Measurements from ENCODE around the gene FZD8. TPM values are rescaled to one million over a fixed set of nuclear protein-coding genes. Genes with fewer than 3 reads are reported as not detected.

The FZD8 gene
- total and polyA plus RNA-seq, 2 experiments from 2014 or later = 0.39 to 25.5 TPM

DNA sequence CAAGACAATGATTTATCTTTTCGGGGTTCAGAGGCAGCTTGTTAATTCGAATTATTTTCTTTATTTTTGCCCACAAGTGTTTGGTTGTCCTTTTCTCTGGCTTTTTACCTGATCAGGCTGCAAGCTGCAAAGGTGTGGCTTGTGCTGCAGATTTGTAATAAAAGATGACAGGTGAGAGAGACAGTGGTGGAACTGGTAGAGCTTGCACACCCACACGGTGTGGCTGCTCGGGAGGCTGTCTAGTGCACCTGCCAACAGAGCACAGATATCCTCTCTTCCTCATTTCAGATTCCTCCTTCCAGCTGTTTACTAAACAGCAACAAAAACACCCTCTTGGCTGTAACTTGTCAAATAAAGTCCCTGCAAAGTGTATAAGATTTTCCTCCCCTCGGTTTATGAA, 27.8 kb downstream of the FZD8 start:
- Histone ChIP-seq H3K4me2 (ENCODE audit: unreplicated experiment) (no peak overlapping the region), H3K4me3 (no peak overlapping the region), H4K20me1 (ENCODE audit: insufficient read depth) (no peaks in the 10 kb centered on the region), H3K27me3 (replicated peaks; ENCODE audit: insufficient read depth) (peaks cover 8% of the 10 kb centered on the region; the same call in 1 of the 2 replicates), H3K36me3 (ENCODE audit: low read depth) (no peaks in the 10 kb centered on the region), H2AFZ (no peak overlapping the region), H3K9me2 (ENCODE audit: insufficient read depth) (no peaks in the 10 kb centered on the region), H3K9me3 (ENCODE audit: low read depth) (no peaks in the 10 kb centered on the region), H3K9ac (no peak overlapping the region), H3K4me1 (ENCODE audit: insufficient read depth) (no peaks in the 10 kb centered on the region), H3K79me2 (ENCODE audit: insufficient read depth) (no peaks in the 10 kb centered on the region), H3F3A (ENCODE audit: insufficient read depth) (no peaks in the 10 kb centered on the region), H3K27ac (no peak overlapping the region)
- DNase-seq = no peak
- TF ChIP-seq EZH2 (IDR thresholded peaks at IDR 0.05; ENCODE audit: insufficient read depth, poor library complexity, severe bottlenecking) (no peak), EZH2phosphoT487 (IDR thresholded peaks at IDR 0.05; ENCODE audit: insufficient read depth, low read depth) (no peak)
- 32 to 45% methylated on average over 5 of the region's 5 CpGs for WGBS, 2 experiments (ENCODE audit: low coverage in 1 of 2, low lambda C conversion rate in 2 of 2, missing lambda C conversion rate in 2 of 2)
- in situ Hi-C loops (cut with MboI) = no loop called here

DNA sequence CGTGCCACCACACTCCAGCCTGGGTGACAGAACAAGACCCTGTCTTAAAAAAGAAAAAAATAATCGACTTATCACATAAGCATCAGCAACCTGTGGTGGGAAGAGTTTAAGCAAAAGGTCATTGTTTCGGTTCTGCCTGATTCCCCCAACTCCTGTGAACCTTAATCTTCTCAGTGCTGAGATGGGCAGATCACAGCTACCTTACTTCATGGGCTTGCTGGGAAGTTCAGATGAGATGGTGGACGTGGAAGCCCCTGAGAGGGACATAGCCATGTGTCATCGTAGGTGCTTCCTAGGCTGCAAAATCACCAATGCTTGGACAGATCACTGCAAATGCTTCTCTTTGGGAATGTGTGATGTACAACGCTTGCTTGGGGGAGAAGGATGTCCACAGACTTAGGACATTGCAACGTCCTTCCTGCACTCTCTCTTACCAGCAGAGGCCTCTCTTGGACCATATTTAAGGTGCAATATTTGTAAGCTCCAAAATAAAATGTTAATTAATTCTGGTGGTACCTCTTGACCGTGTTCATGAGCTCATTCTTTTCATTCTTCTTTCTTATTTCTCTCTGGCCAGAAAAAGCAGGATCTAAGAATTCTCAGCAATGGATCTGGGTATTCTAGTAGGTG, 28.4 kb downstream of the FZD8 start:
- H3K9ac ChIP-seq = no peak overlapping the region
- no peak overlapping the region for H3K27ac ChIP-seq
- in situ Hi-C loops (cut with MboI) = no loop called here
- no peaks in the 10 kb centered on the region for H3K4me1 ChIP-seq (ENCODE audit: insufficient read depth)
- peak; percentile 67 for DNase-seq
- H3K79me2 ChIP-seq (ENCODE audit: insufficient read depth) = no peaks in the 10 kb centered on the region
- H3K4me2 ChIP-seq (ENCODE audit: unreplicated experiment) = no peak overlapping the region
- WGBS, 2 experiments (ENCODE audit: low coverage in 1 of 2, low lambda C conversion rate in 2 of 2, missing lambda C conversion rate in 2 of 2) = 32 to 36% methylated on average over 8 of the region's 8 CpGs
- no peaks in the 10 kb centered on the region for H3F3A ChIP-seq (ENCODE audit: insufficient read depth)
- no peak for TF ChIP-seq EZH2 (IDR thresholded peaks at IDR 0.05; ENCODE audit: insufficient read depth, poor library complexity, severe bottlenecking)
- no peak for TF ChIP-seq EZH2phosphoT487 (IDR thresholded peaks at IDR 0.05; ENCODE audit: insufficient read depth, low read depth)
- H3K9me2 ChIP-seq (ENCODE audit: insufficient read depth) = no peaks in the 10 kb centered on the region
- H3K36me3 ChIP-seq (ENCODE audit: low read depth) = no peaks in the 10 kb centered on the region
- no peak overlapping the region for H3K4me3 ChIP-seq
- peaks cover 8% of the 10 kb centered on the region; the same call in 1 of the 2 replicates for H3K27me3 ChIP-seq (replicated peaks; ENCODE audit: insufficient read depth)
- no peaks in the 10 kb centered on the region for H3K9me3 ChIP-seq (ENCODE audit: low read depth)
- H2AFZ ChIP-seq = no peak overlapping the region
- no peaks in the 10 kb centered on the region for H4K20me1 ChIP-seq (ENCODE audit: insufficient read depth)

DNA sequence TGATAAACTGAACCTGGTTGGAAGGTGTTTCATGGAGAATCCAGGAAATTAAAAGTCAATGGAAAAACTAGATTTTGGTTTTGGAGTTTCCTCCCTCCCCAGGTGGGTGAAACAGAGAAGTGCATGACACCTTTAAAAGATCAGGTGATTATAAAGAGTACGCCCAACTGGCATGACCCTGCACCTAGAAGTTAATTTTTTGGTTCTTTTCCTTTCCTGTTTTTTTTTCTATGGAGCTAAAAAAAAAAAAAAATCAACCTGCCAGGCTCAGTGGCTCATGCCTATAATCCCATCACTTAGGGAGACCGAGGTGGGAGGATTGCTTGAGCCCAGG, 29.0 kb downstream of the FZD8 start:
- Histone ChIP-seq H3K4me1 (ENCODE audit: insufficient read depth) (no peaks in the 10 kb centered on the region), H3F3A (ENCODE audit: insufficient read depth) (no peaks in the 10 kb centered on the region), H4K20me1 (ENCODE audit: insufficient read depth) (no peaks in the 10 kb centered on the region), H3K27me3 (replicated peaks; ENCODE audit: insufficient read depth) (peaks cover 8% of the 10 kb centered on the region), H3K27ac (no peak overlapping the region), H3K79me2 (ENCODE audit: insufficient read depth) (no peaks in the 10 kb centered on the region), H3K4me3 (no peak overlapping the region), H3K36me3 (ENCODE audit: low read depth) (no peaks in the 10 kb centered on the region), H3K9me2 (ENCODE audit: insufficient read depth) (no peaks in the 10 kb centered on the region), H3K4me2 (ENCODE audit: unreplicated experiment) (no peak overlapping the region), H3K9ac (no peak overlapping the region), H3K9me3 (ENCODE audit: low read depth) (no peaks in the 10 kb centered on the region), H2AFZ (no peak overlapping the region)
- 80% methylated on average over 2 of the region's 2 CpGs for WGBS, 2 experiments (ENCODE audit: low coverage in 1 of 2, low lambda C conversion rate in 2 of 2, missing lambda C conversion rate in 2 of 2)
- TF ChIP-seq EZH2phosphoT487 (IDR thresholded peaks at IDR 0.05; ENCODE audit: insufficient read depth, low read depth) = no peak
- no peak for TF ChIP-seq EZH2 (IDR thresholded peaks at IDR 0.05; ENCODE audit: insufficient read depth, poor library complexity, severe bottlenecking)
- no peak for DNase-seq
- in situ Hi-C loops (cut with MboI) = no loop called here

DNA sequence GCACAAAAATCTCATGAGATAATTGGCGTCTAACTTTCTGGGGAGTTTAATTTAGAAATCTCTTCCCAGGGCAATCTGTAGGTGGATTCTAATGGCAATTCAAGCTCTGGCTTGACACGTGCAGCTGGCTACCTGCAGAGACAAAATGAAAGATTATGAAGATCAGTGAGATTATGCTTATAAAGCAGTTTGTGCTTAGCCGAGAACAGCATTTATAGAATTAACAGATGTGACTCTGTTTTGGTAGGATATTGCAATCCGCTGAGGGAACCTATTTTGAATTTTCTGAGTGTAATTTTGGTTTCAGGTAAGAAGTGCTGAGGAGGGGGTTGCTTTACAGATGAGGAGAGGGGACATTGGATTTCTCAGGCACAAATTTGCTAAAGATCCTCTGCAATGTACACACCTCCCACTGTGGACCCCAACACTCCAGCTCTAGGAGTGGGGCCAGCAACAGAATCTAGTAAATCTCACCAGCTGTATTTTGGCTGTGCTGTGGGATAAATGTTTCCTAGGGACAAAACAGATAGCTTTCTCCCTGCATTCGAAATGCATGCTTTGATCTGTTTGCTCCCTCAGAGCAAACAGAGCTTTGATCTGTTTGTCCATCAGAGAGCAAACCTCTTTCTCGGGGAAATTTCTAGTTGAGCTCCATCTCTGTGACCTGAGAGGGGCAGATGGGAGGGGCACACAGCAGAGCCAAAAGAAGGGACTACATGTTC, 29.6 kb downstream of the FZD8 start:
- no peak overlapping the region for H2AFZ ChIP-seq
- H3K36me3 ChIP-seq (ENCODE audit: low read depth) = no peaks in the 10 kb centered on the region

More for the DNA sequence above, 29.6 kb downstream of the FZD8 start:
- H3K4me1 ChIP-seq (ENCODE audit: insufficient read depth) = no peaks in the 10 kb centered on the region
- H3K79me2 ChIP-seq (ENCODE audit: insufficient read depth) = no peaks in the 10 kb centered on the region
- H3K27me3 ChIP-seq (replicated peaks; ENCODE audit: insufficient read depth) = peaks cover 8% of the 10 kb centered on the region
- H3K27ac ChIP-seq = no peak overlapping the region
- H4K20me1 ChIP-seq (ENCODE audit: insufficient read depth) = no peaks in the 10 kb centered on the region
- TF ChIP-seq EZH2 (IDR thresholded peaks at IDR 0.05; ENCODE audit: insufficient read depth, poor library complexity, severe bottlenecking) = no peak
- TF ChIP-seq EZH2phosphoT487 (IDR thresholded peaks at IDR 0.05; ENCODE audit: insufficient read depth, low read depth) = no peak
- H3K4me3 ChIP-seq = no peak overlapping the region
- no peaks in the 10 kb centered on the region for H3F3A ChIP-seq (ENCODE audit: insufficient read depth)
- no peak overlapping the region for H3K4me2 ChIP-seq (ENCODE audit: unreplicated experiment)
- 49 to 56% methylated on average over 6 of the region's 6 CpGs for WGBS, 2 experiments (ENCODE audit: low coverage in 1 of 2, low lambda C conversion rate in 2 of 2, missing lambda C conversion rate in 2 of 2)
- no peak overlapping the region for H3K9ac ChIP-seq
- no peaks in the 10 kb centered on the region for H3K9me2 ChIP-seq (ENCODE audit: insufficient read depth)
- DNase-seq = no peak
- in situ Hi-C loops (cut with MboI) = no loop called here
- no peaks in the 10 kb centered on the region for H3K9me3 ChIP-seq (ENCODE audit: low read depth)

Data from GM23248 (cell line).